Measurements from ENCODE around the gene LRRC49. TPM values are rescaled to one million over a fixed set of nuclear protein-coding genes. Genes with fewer than 3 reads are reported as not detected.
"Not testable (repeated sequence)": the region's sequence is repeated elsewhere in the genome, so short reads cannot be mapped to it uniquely, and the experiment has no call there.

LRRC49 gene
- total and polyA plus RNA-seq, 12 donors: 4.4 to 14.9 (median 8.4) TPM

GRCh38 chr15:70935631-70936030 is 43.0 kb downstream of the LRRC49 start:
- no peak for DNase-seq
- TF ChIP-seq CTCF (IDR thresholded peaks at IDR 0.05) (no peak), POLR2A (IDR thresholded peaks at IDR 0.05) (no peak)
- Histone ChIP-seq H3K4me1 (replicated peaks in 1 of 2) (peaks cover 0 to 6% of the 10 kb centered on the region in 2 donors), H3K27ac (no peak overlapping the region), H3K9me3 (replicated peaks in 1 of 3) (no peaks in the 10 kb centered on the region), H3K27me3 (no peaks in the 10 kb centered on the region), H3K36me3 (replicated peaks in 1 of 2) (no peaks in the 10 kb centered on the region), H3K4me3 (no peak overlapping the region)
- intact Hi-C loops (cut with DNase I): no loop called here
- 88 to 94% (median 90%) methylated on average over 3 of the region's 3 CpGs for WGBS, 4 donors

- no peak for DNase-seq
- Histone ChIP-seq H3K9me3 (replicated peaks in 1 of 3) (no peaks in the 10 kb centered on the region), H3K27ac (no peak overlapping the region), H3K4me1 (replicated peaks in 1 of 2) (peaks cover 0 to 6% of the 10 kb centered on the region in 2 donors), H3K36me3 (replicated peaks in 1 of 2) (no peaks in the 10 kb centered on the region), H3K27me3 (no peaks in the 10 kb centered on the region), H3K4me3 (no peak overlapping the region)
- intact Hi-C loops (cut with DNase I): no loop called here
- TF ChIP-seq CTCF (IDR thresholded peaks at IDR 0.05): no peak
- no peak for TF ChIP-seq POLR2A (IDR thresholded peaks at IDR 0.05)
- 48 to 70% (median 53%) methylated on average over 4 of the region's 4 CpGs for WGBS, 4 donors
Observed at GRCh38 chr15:70936326-70936725, 43.7 kb downstream of the LRRC49 start.

- DNase-seq; H3K36me3 ChIP-seq (replicated peaks in 1 of 2); intact Hi-C loops (cut with DNase I); H3K27me3 ChIP-seq; H3K4me3 ChIP-seq; H3K9me3 ChIP-seq (replicated peaks in 1 of 3); H3K4me1 ChIP-seq (replicated peaks in 1 of 2); H3K27ac ChIP-seq: not testable (repeated sequence)
- 60 to 83% (median 78%) methylated on average over 1 to 2 of the region's 2 CpGs for WGBS, 4 donors
Observed at GRCh38 chr15:70943285-70943684, 50.7 kb downstream of the LRRC49 start.

GRCh38 chr15:70947351-70948335 is 55.0 kb downstream of the LRRC49 start:
- WGBS, 4 donors: 72 to 79% (median 75%) methylated on average over 7 of the region's 7 CpGs
- TF ChIP-seq POLR2A (IDR thresholded peaks at IDR 0.05): no peak
- no peak for TF ChIP-seq CTCF (IDR thresholded peaks at IDR 0.05)
- Histone ChIP-seq H3K9me3 (replicated peaks in 1 of 3) (peaks cover 0 to 6% (median 0%) of the 10 kb centered on the region in 3 donors), H3K36me3 (replicated peaks in 1 of 2) (no peaks in the 10 kb centered on the region), H3K27ac (no peak overlapping the region), H3K27me3 (no peaks in the 10 kb centered on the region), H3K4me1 (replicated peaks in 1 of 2) (no peaks in the 10 kb centered on the region), H3K4me3 (no peak overlapping the region)
- DNase-seq: no peak
- intact Hi-C loops (cut with DNase I): no loop called here

Data from adrenal gland (tissue), 12 donors.